Heart left ventricle (tissue), 16 donors: ENCODE measurements around the gene PPARG. TPM values are rescaled to one million over a fixed set of nuclear protein-coding genes. Genes with fewer than 3 reads are reported as not detected.

ENCODE experiments used
- ATAC-seq, 4 donors: fragments of 200-7000 bp; cut with Tn5 transposase; one replicate each; pipeline ENCODE4 v1.9.1; 2020 to 2022; ENCODE audit warnings: moderate library complexity in 4 of 4, mild to moderate bottlenecking in 3 of 4, moderate number of reproducible peaks in 1 of 4
- DNase-seq, 5 donors: peaks; one replicate each; pipeline ENCODE4 v3.0.0-alpha.2; 2020
- H3K27ac ChIP-seq, 12 donors: fragments of 200-600 bp; sonication (generic) in 4 of 12; one replicate each; pipeline versions ENCODE4 v1.5.0 to v1.8.0; 2016 to 2022; ENCODE audit warnings: mild to moderate bottlenecking in 2 of 12
- H3K27me3 ChIP-seq, 9 donors: fragments of 200-600 bp; sonication (generic) in 2 of 9; one replicate each; pipeline versions ENCODE4 v1.5.1 to v1.8.0; 2016 to 2022; ENCODE audit warnings: mild to moderate bottlenecking in 3 of 9
- H3K36me3 ChIP-seq, 9 donors: fragments of 200-600 bp; sonication (generic) in 2 of 9; one replicate each; pipeline versions ENCODE4 v1.5.0 to v1.8.0; 2018 to 2022; ENCODE audit warnings: mild to moderate bottlenecking in 2 of 9
- H3K4me1 ChIP-seq, 12 donors: fragments of 200-600 bp; sonication (generic) in 4 of 12; one replicate each; pipeline versions ENCODE4 v1.5.0 to v1.8.0; 2016 to 2022; ENCODE audit warnings: mild to moderate bottlenecking in 3 of 12
- H3K4me3 ChIP-seq, 12 donors: fragments of 200-600 bp; sonication (generic) in 4 of 12; one replicate each; pipeline versions ENCODE4 v1.5.0 to v1.8.0; 2017 to 2022; ENCODE audit warnings: mild to moderate bottlenecking in 9 of 12, moderate library complexity in 4 of 12
- H3K9me3 ChIP-seq, 12 donors: fragments of 200-600 bp; sonication (generic) in 4 of 12; one replicate each; pipeline versions ENCODE4 v1.5.0 to v1.8.0; 2016 to 2022; ENCODE audit warnings: mild to moderate bottlenecking in 1 of 12
- CTCF ChIP-seq, 12 donors: fragments of 200-600 bp; sonication (generic) in 4 of 12; IDR thresholded peaks; one replicate each; pipeline versions ENCODE4 v1.5.0 to v1.8.0; 2018 to 2022; ENCODE audit warnings: antibody characterized with exemption in 12 of 12, mild to moderate bottlenecking in 5 of 12
- POLR2A ChIP-seq, 2 donors: fragments of 450-650 bp; IDR thresholded peaks; one replicate each; pipeline ENCODE4 v1.6.1; 2017; ENCODE audit warnings: antibody characterized with exemption in 2 of 2, mild to moderate bottlenecking in 2 of 2, moderate library complexity in 2 of 2
- WGBS, 4 donors: extraction: QIAGEN DNeasy Blood & Tissue Kit in 2 of 4; methylation state at CpG; one replicate each; pipeline versions ENCODE4 v1.1.5 to v1.1.7; 2013 to 2018; 5-methylcytosine and 5-hydroxymethylcytosine counted together
- intact Hi-C, 10 donors: fragments of 100-400 bp; cut with DNase I; formaldehyde crosslinking; loops; one replicate each; pipeline versions ENCODE4 v1.11.1 to v1.14.2; 2022
- polyA plus RNA-seq, 2 donors: library from polyadenylated mRNA; stranded (reverse); fragments of 200-250 nt; gene quantifications; one replicate each; pipeline ENCODE4 v1.2.3, GENCODE V29; 2013
- total RNA-seq, 9 donors: library from RNA; depleted of rRNA in 2 of 9; stranded (reverse); fragments of >200 nt in 2 of 9; fragmentation: NEBNext Ultra II Directional in 3 of 9; extraction: Animal tissue kit (Norgen Biotek cat#: 25700) in 3 of 9; gene quantifications; one replicate each; pipeline versions ENCODE4 v1.1.0 to v1.2.4, GENCODE V29; 2016 to 2023
- donor health status: ischemic (EF 13 %, LVEDD 7.1; RV severe dilation, severe dysfunction).
- donor health status: healthy with polysubstance abuse.
- donor health status: DM: no; HTN: yes; CAD: no.
- donor health status: DM: no; HTN: no; CAD: no.
- donor health status: ischemic (EF 25% LVEDD 6.9; RV normal size, moderate dysfunction).
- donor health status: ischemic (EF 25% LVEDD 5.7; RV mildly dilated, moderate dysfunction).
- donor health status: healthy.
- donor health status: DM: yes; HTN: yes; CAD: no.
- donor health status: ischemic (EF 35%, LVEDD 5.7; RV mildly dilated, moderate dysfunction).
- donor health status: nonischemic (EF 11% LVEDD 7.7; RV severe dilation, severe dysfunction).
- donor health status: DM: yes; HTN: yes; CAD: no.
- donor health status: PGD.
- donor health status: ischemic (EF 29% LVEDD 5.4; RV normal size, mild dysfunction).
- donor health status: nonischemic (EF 23%, LVEDD 6.1; RV moderate dilation, normal function).

PPARG gene
- total and polyA plus RNA-seq, 11 donors, result 8.9 to 30.3 (median 20.0) TPM

- no peaks in the 10 kb centered on the region for H3K27me3 ChIP-seq
- WGBS, 4 donors, result 84 to 94% (median 88%) methylated on average over 6 of the region's 6 CpGs
- H3K4me3 ChIP-seq, result no peak overlapping the region
- peaks cover 0 to 23% (median 4%) of the 10 kb centered on the region in 12 donors for H3K4me1 ChIP-seq
- H3K27ac ChIP-seq, result no peak overlapping the region
- DNase-seq, result no peak
- no peak for ATAC-seq
- no peaks in the 10 kb centered on the region for H3K9me3 ChIP-seq
- H3K36me3 ChIP-seq, result peaks cover 0 to 10% (median 0%) of the 10 kb centered on the region in 9 donors
- no peak for TF ChIP-seq CTCF (IDR thresholded peaks at IDR 0.05)
- no peak for TF ChIP-seq POLR2A (IDR thresholded peaks at IDR 0.05)
- intact Hi-C loops, result no loop called here
These were observed 145.0 kb downstream of the PPARG start for GRCh38 chr3:12433823-12434222.

- intact Hi-C loops, result loop anchor here in 1 of 10 donors (5.0 kb wide), 1 partner anchor 46 kb away; the partner anchor contains the start of gene TSEN2
- Histone ChIP-seq H3K27ac (peak overlapping the region in 3 of 12 donors; percentile 16 to 43 (median 27)), H3K4me3 (no peak overlapping the region), H3K36me3 (peaks cover 0 to 10% (median 0%) of the 10 kb centered on the region in 9 donors), H3K9me3 (no peaks in the 10 kb centered on the region), H3K27me3 (no peaks in the 10 kb centered on the region), H3K4me1 (peaks cover 0 to 33% (median 16%) of the 10 kb centered on the region in 12 donors)
- 69 to 76% (median 72%) methylated on average over 12 of the region's 12 CpGs for WGBS, 4 donors
- DNase-seq (no peak), ATAC-seq (peak in 1 of 4 donors; percentile 17)
- TF ChIP-seq POLR2A (IDR thresholded peaks at IDR 0.05) (no peak), CTCF (IDR thresholded peaks at IDR 0.05) (no peak)
These were observed 147.8 kb downstream of the PPARG start for GRCh38 chr3:12436514-12437220.

GRCh38 chr3:12437221-12437605 is 148.3 kb downstream of the PPARG start:
- intact Hi-C loops, result loop anchor here in 1 of 10 donors (5.0 kb wide), 1 partner anchor 45 kb away; the partner anchor contains the start of gene TSEN2
- Histone ChIP-seq H3K27me3 (no peaks in the 10 kb centered on the region), H3K9me3 (no peaks in the 10 kb centered on the region), H3K4me3 (no peak overlapping the region), H3K4me1 (peaks cover 0 to 38% (median 18%) of the 10 kb centered on the region in 12 donors), H3K27ac (peak overlapping the region in 2 of 12 donors; percentile 27 to 43), H3K36me3 (peaks cover 0 to 10% (median 0%) of the 10 kb centered on the region in 9 donors)
- TF ChIP-seq CTCF (IDR thresholded peaks at IDR 0.05) (no peak), POLR2A (IDR thresholded peaks at IDR 0.05) (no peak)
- ATAC-seq (no peak), DNase-seq (no peak)
- 91 to 93% (median 92%) methylated on average over 6 of the region's 6 CpGs for WGBS, 4 donors

- H3K36me3 ChIP-seq, result peaks cover 0 to 10% (median 0%) of the 10 kb centered on the region in 9 donors
- no peak for TF ChIP-seq POLR2A (IDR thresholded peaks at IDR 0.05)
- TF ChIP-seq CTCF (IDR thresholded peaks at IDR 0.05), result no peak
- no peak overlapping the region for H3K27ac ChIP-seq
- no peaks in the 10 kb centered on the region for H3K27me3 ChIP-seq
- no peak for DNase-seq
- WGBS, 4 donors, result 93 to 97% (median 96%) methylated on average over 12 to 13 of the region's 13 CpGs
- peaks cover 0 to 45% (median 23%) of the 10 kb centered on the region in 12 donors for H3K4me1 ChIP-seq
- H3K9me3 ChIP-seq, result no peaks in the 10 kb centered on the region
- no peak for ATAC-seq
- intact Hi-C loops, result loop anchor here in 1 of 10 donors (5.0 kb wide), 1 partner anchor 44 kb away; the partner anchor contains the start of gene TSEN2
- no peak overlapping the region for H3K4me3 ChIP-seq
These were observed 149.0 kb downstream of the PPARG start for GRCh38 chr3:12437861-12438260.
